Measurements from ENCODE around the gene PI4KA. TPM values are rescaled to one million over a fixed set of nuclear protein-coding genes. Genes with fewer than 3 reads are reported as not detected.

The PI4KA gene
- total RNA-seq, 1 experiment from 2014 or later = 71.6 TPM

GRCh38 chr22:20885017-20885556 is 26.5 kb upstream of the PI4KA start:
- TF ChIP-seq EZH2 (IDR thresholded peaks at IDR 0.05; ENCODE audit: borderline replicate concordance, low read depth, low read length, poor library complexity, severe bottlenecking) (no peak), CTCF (conservative IDR thresholded peaks at IDR 0.05; ENCODE audit: low read depth, low read length) (no peak)
- Histone ChIP-seq H3K36me3 (ENCODE audit: insufficient read depth, low read length, poor library complexity, severe bottlenecking) (peaks cover 19% of the 10 kb centered on the region), H3K4me1 (ENCODE audit: insufficient read depth, low read length, poor library complexity, severe bottlenecking) (peaks cover 5% of the 10 kb centered on the region), H3K4me3 (ENCODE audit: low read depth, low read length, poor library complexity, severe bottlenecking) (no peak overlapping the region), H3K9me3 (ENCODE audit: low read depth, low read length, poor library complexity, severe bottlenecking) (no peaks in the 10 kb centered on the region), H3K27me3 (replicated peaks; ENCODE audit: insufficient read depth, low read depth, low read length, poor library complexity) (no peaks in the 10 kb centered on the region), H3K27ac (ENCODE audit: low read depth, low read length, poor library complexity, severe bottlenecking) (no peak overlapping the region)
- BruUV-seq (replicated peaks) = no TSS peak
- no peak for DNase-seq (ENCODE audit: low spot score)
- ChIA-PET CTCF (interaction anchor here (1.1 kb wide), 1 partner anchor 73 kb away, joined by 3 read pairs; no protein-coding TSS in a partner anchor), POLR2A (ENCODE audit: low non-redundant PET) (no interaction called here)
- intact Hi-C loops (cut with micrococcal nuclease; ENCODE audit: unreplicated experiment) = loop anchor here (10.0 kb wide), 1 partner anchor 60 kb away; no protein-coding TSS in a partner anchor

- H3K4me3 ChIP-seq (ENCODE audit: low read depth, low read length, poor library complexity, severe bottlenecking) = no peak overlapping the region
- H3K27ac ChIP-seq (ENCODE audit: low read depth, low read length, poor library complexity, severe bottlenecking) = no peak overlapping the region
- TF ChIP-seq CTCF (conservative IDR thresholded peaks at IDR 0.05; ENCODE audit: low read depth, low read length) (no peak), EZH2 (IDR thresholded peaks at IDR 0.05; ENCODE audit: borderline replicate concordance, low read depth, low read length, poor library complexity, severe bottlenecking) (no peak)
- intact Hi-C loops (cut with micrococcal nuclease; ENCODE audit: unreplicated experiment) = loop anchor here (10.0 kb wide), 1 partner anchor 60 kb away; no protein-coding TSS in a partner anchor
- no peak for DNase-seq (ENCODE audit: low spot score)
- no TSS peak for BruUV-seq (replicated peaks)
- H3K4me1 ChIP-seq (ENCODE audit: insufficient read depth, low read length, poor library complexity, severe bottlenecking) = no peaks in the 10 kb centered on the region
- CTCF ChIA-PET = no interaction called here
- peaks cover 19% of the 10 kb centered on the region for H3K36me3 ChIP-seq (ENCODE audit: insufficient read depth, low read length, poor library complexity, severe bottlenecking)
- POLR2A ChIA-PET (ENCODE audit: low non-redundant PET) = no interaction called here
- no peaks in the 10 kb centered on the region for H3K9me3 ChIP-seq (ENCODE audit: low read depth, low read length, poor library complexity, severe bottlenecking)
- H3K27me3 ChIP-seq (replicated peaks; ENCODE audit: insufficient read depth, low read depth, low read length, poor library complexity) = no peaks in the 10 kb centered on the region
Measured at GRCh38 chr22:20884454-20884853, 25.8 kb upstream of the PI4KA start.

DNA sequence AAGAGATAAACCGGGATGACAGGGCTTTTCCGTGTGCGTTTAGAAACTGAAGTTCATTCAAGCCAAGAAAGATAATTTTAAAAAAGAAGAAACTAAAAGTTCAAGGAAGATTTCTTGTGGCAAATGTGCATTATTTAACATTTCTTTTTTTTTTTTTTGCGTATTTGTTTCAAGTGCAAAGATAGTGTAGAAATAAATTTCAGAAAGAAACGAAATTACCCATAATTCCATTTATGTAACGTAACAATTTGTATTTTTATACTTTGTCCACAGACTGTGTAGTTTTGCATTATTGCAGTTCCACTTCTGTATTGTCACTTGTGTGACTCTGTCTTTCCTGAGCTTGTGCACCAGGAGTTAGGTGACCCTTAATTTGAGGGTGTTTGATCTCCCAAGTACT is 24.2 kb upstream of the PI4KA start:
- TF ChIP-seq EZH2 (IDR thresholded peaks at IDR 0.05; ENCODE audit: borderline replicate concordance, low read depth, low read length, poor library complexity, severe bottlenecking) (no peak), CTCF (conservative IDR thresholded peaks at IDR 0.05; ENCODE audit: low read depth, low read length) (no peak)
- H3K4me1 ChIP-seq (ENCODE audit: insufficient read depth, low read length, poor library complexity, severe bottlenecking) = no peaks in the 10 kb centered on the region
- intact Hi-C loops (cut with micrococcal nuclease; ENCODE audit: unreplicated experiment) = loop anchor here (10.0 kb wide), 1 partner anchor 62 kb away; no protein-coding TSS in a partner anchor
- H3K4me3 ChIP-seq (ENCODE audit: low read depth, low read length, poor library complexity, severe bottlenecking) = no peak overlapping the region
- H3K36me3 ChIP-seq (ENCODE audit: insufficient read depth, low read length, poor library complexity, severe bottlenecking) = peaks cover 9% of the 10 kb centered on the region
- CTCF ChIA-PET = no interaction called here
- no peaks in the 10 kb centered on the region for H3K9me3 ChIP-seq (ENCODE audit: low read depth, low read length, poor library complexity, severe bottlenecking)
- H3K27me3 ChIP-seq (replicated peaks; ENCODE audit: insufficient read depth, low read depth, low read length, poor library complexity) = no peaks in the 10 kb centered on the region
- DNase-seq (ENCODE audit: low spot score) = no peak
- POLR2A ChIA-PET (ENCODE audit: low non-redundant PET) = no interaction called here
- no TSS peak for BruUV-seq (replicated peaks)
- H3K27ac ChIP-seq (ENCODE audit: low read depth, low read length, poor library complexity, severe bottlenecking) = no peak overlapping the region
